Transverse colon (tissue), 4 donors: ENCODE results near the gene GFAP.

Source experiments
- CTCF ChIP-seq, 5 experiments: fragments of 200-600 bp in 3 of 5; fragments of 450-650 bp in 2 of 5; sonication (generic) in 3 of 5; IDR thresholded peaks; 1 replicate in 2 of 5; 2 replicates in 3 of 5; pipeline ENCODE4 v1.5.1; 2016 to 2017; ENCODE audit warnings: antibody characterized with exemption in 5 of 5, inconsistent platforms in 3 of 5, mild to moderate bottlenecking in 2 of 5, moderate library complexity in 1 of 5
- EP300 ChIP-seq: sonication (generic); formaldehyde crosslinking; IDR thresholded peaks from one replicate; pipeline ENCODE4 v1.6.1; 2017; ENCODE audit warnings: antibody characterized with exemption, low read depth
- POLR2A ChIP-seq: fragments of 450-650 bp; IDR thresholded peaks from one replicate; pipeline ENCODE4 v1.6.1; 2016; ENCODE audit warnings: antibody characterized with exemption, mild to moderate bottlenecking, moderate library complexity
- POLR2AphosphoS5 ChIP-seq, 3 donors: sonication (generic); formaldehyde crosslinking; IDR thresholded peaks; one replicate each; pipeline ENCODE4 v1.6.1; 2016; ENCODE audit warnings: antibody characterized with exemption in 3 of 3

- no peak for TF ChIP-seq POLR2AphosphoS5 (IDR thresholded peaks at IDR 0.05)
- no peak for TF ChIP-seq CTCF (IDR thresholded peaks at IDR 0.05)
- no peak for TF ChIP-seq POLR2A
- TF ChIP-seq EP300 = no peak
Observed at GRCh38 chr17:44941712-44942331, 26.5 kb upstream of the GFAP start.
